GM19395 (cell line): ENCODE results near the gene MT1B.
"Not testable (repeated sequence)": the region's sequence is repeated elsewhere in the genome, so short reads cannot be mapped to it uniquely, and the experiment has no call there.

Experiments
- ATAC-seq: cut with Tn5 transposase; IDR thresholded peaks from one replicate; pipeline ENCODE4 v1.9.1; 2021; ENCODE audit warnings: mild to moderate bottlenecking, moderate library complexity; ENCODE audit not compliant: unreplicated experiment

Gene MT1B

GRCh38 chr16:56665286-56666261, 13.9 kb downstream of the MT1B start:
- ATAC-seq = not testable (repeated sequence)

- no peak for ATAC-seq
Observed at GRCh38 chr16:56667581-56668571, 16.2 kb downstream of the MT1B start, which contains the start of gene MT1G. MT1G (minus strand) TSS chr16:56668065; CDS start chr16:56667993, 72 bp downstream.

- no peak for ATAC-seq
Observed at GRCh38 chr16:56669005-56669839, 17.5 kb downstream of the MT1B start, which contains the start of gene MT1H. MT1H (plus strand) TSS chr16:56669814; CDS start chr16:56669885, 71 bp downstream.

- no peak for ATAC-seq
Observed at GRCh38 chr16:56669840-56670619, 18.3 kb downstream of the MT1B start.

- ATAC-seq = no peak
Observed at GRCh38 chr16:56670620-56670934, 18.9 kb downstream of the MT1B start.

GRCh38 chr16:56671691-56672090, 20.0 kb downstream of the MT1B start:
- ATAC-seq = not testable (repeated sequence)

GRCh38 chr16:56672171-56672570, 20.5 kb downstream of the MT1B start:
- ATAC-seq = not testable (repeated sequence)

GRCh38 chr16:56672761-56673536, 21.3 kb downstream of the MT1B start:
- ATAC-seq = no peak

GRCh38 chr16:56673921-56674320, 22.2 kb downstream of the MT1B start:
- no peak for ATAC-seq

GRCh38 chr16:56674570-56674969, 22.9 kb downstream of the MT1B start:
- ATAC-seq = not testable (repeated sequence)

GRCh38 chr16:56675685-56676210, 24.1 kb downstream of the MT1B start:
- ATAC-seq = no peak

GRCh38 chr16:56677474-56677873, 25.8 kb downstream of the MT1B start:
- no peak for ATAC-seq

GRCh38 chr16:56679078-56679730, 27.5 kb downstream of the MT1B start:
- no peak for ATAC-seq

- ATAC-seq = no peak
Observed at GRCh38 chr16:56679818-56680217, 28.1 kb downstream of the MT1B start.

GRCh38 chr16:56681939-56682702, 30.4 kb downstream of the MT1B start, which contains the start of gene MT1X:
MT1X (plus strand) TSS chr16:56682470; CDS start chr16:56682541, 71 bp downstream.
- peak; percentile 95 for ATAC-seq

- ATAC-seq = peak; percentile 14
Observed at GRCh38 chr16:56682703-56683397, 31.2 kb downstream of the MT1B start.
